SH-SY5Y (cell line): ENCODE measurements around the gene TBC1D22A.

Source experiments
- GATA2 ChIP-seq: IDR thresholded peaks from 2 replicates; pipeline ENCODE4 v1.6.1; 2011; ENCODE audit warnings: mild to moderate bottlenecking, low read depth, low read length
- GATA3 ChIP-seq: IDR thresholded peaks from 2 replicates; pipeline ENCODE4 v1.6.1; 2011; ENCODE audit warnings: low read depth, mild to moderate bottlenecking, low read length, moderate library complexity

DNA sequence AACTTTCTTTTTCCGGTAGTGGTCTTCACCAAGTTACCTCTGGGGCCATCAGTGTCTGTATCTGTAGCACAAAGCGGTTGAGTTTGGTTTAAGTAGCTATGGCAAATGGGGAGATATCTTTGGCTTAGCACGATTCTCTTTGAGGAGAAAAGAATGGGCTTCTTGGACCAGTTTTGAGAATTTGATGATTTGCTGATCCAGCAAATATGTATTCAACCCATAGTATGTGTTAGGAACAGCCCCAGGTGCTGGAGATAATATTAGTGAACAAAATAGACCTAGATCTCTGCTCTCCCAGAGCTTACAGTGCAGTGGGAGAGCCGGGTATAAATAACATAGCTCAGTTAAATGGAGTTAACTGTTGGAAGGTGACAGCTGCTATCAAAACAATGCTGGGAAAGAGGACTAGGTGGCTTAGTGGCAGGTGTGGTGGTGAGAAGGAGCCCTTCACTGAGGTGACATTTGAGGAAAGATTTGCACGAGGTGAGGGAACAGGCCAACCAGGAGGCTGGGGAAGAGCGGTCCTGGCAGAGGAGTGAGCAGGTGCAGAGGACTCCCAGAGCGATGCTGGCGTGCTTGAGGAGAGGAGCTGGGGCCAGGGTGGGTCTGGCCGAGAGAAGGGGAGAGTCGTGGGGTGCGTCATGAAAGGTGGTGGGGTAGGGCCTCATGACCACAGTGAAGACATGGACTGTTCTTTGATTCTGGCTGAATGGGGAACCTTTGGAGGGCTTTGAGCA, 5.0 kb downstream of the TBC1D22A start:
- TF ChIP-seq GATA2 (no peak), GATA3 (no peak)
